Activated CD4-positive, CD25-positive, alpha-beta regulatory T cell treated with anti-CD3 and anti-CD28 coated beads, Interleukin-2, amount 50 U/mL, for 72 hours (primary cell): ENCODE results near the gene IGFBP3.

Experiments
- DNase-seq: peaks from one replicate; pipeline ENCODE4 v3.0.0; 2021

IGFBP3 gene

DNA sequence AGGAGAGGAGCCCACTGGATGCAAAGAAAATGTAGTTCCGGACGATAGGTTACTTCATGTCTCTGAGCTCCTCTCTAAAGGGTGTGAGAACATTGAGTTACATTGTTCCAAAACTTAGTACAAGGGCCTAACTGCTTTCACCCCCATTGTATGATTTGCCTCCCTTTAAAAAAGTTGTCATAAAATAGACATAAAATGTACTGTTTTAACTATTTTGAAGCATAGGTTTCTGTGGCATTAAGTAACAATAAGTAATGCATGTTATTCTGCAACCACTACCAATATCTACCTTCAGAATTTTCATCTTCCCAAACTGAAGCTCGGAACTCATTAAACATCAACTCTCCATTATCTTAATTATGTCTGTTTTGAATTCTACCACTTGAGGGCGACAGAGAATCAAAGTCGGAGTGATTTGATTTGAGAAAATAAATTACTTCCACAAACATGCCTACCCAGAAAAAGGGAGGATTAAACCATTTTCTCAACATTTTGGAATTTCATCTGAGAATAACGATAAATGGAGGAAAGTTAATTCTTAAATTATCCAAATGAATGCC lies 30.1 kb downstream of the IGFBP3 start:
- no peak for DNase-seq

DNA sequence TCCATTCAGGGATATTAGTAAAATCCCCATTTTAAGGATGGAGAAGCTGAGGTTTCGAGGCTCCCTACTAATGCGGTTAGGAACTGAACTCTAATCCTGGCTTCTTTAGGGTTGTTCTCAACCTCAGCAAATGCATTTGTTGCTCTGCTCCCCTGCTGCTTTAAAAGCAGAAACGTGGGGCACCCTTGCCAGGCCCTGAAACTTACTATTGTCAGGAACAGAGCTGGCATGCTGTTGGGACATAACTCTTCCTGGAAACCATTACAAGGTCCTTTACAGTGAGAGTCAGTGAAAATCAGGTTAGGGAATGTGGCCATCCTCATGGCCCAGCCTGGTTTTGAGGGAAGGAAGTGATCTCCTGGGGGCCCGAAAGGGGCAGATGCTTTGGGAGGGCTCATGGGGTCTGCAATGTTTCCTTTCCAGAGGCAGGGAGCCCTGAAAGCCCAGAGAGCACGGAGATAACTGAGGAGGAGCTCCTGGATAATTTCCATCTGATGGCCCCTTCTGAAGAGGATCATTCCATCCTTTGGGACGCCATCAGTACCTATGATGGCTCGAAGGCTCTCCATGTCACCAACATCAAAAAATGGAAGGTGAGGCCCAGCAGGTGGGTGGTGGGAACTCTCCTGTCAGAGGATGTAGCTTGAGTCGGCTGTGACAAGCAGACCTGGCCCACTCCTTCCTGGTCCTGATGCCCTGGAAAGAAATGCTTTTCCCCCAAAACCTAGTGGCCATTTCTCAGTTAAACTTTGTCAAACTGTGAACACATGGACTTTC lies 30.8 kb downstream of the IGFBP3 start:
- DNase-seq = no peak

DNA sequence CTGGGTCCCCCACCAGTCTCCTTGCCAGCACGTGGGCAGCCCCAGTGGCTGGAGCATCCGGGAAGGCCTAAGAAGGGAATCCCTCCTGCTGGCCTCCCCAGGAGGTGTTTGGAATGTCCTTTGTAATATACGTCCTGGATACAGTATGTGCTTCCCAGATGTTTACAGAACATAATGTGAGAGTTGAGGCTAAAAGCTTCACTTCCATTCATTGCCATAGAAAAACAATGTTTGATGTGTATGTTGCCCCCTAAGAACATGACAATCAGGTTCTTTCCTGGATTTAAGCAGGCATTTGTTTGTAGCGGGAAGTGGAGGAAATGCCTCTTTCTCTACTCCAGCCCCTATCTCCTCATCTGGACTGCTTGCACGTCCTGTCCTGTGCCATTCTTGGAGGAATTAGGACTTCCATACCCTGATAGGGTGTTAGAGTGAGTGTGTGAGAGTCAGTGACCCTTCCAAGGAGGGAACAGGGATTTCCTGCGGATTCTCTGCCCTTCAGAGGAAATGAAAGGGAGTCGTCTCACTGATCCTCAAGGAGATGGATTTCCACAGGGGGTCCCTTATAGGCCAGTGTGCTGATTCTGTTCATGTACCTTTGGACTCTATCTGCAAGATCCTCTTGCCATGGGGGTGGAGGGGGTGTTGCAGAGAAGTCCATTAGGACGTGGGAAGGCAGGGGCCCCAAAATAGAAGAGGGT lies 31.6 kb downstream of the IGFBP3 start:
- DNase-seq = no peak

DNA sequence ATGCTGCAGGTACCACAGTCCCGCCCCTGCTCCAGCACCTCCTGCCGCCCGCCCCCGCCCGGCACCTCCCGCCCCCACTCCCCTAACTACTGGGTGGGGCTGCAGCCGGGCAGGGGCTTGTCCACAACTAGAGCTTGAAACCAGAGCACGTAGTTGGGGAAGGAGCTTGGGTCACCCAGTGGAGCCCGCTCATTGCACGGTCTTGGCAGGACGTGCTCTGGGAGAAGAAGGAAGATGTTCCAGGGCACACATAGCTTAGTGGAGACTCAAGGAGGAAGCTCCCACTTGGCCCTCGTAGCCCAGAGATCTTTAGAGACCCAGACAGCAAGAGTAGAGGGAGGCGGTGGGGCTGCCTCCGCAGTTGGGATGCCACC lies 32.1 kb downstream of the IGFBP3 start:
- DNase-seq = no peak

DNA sequence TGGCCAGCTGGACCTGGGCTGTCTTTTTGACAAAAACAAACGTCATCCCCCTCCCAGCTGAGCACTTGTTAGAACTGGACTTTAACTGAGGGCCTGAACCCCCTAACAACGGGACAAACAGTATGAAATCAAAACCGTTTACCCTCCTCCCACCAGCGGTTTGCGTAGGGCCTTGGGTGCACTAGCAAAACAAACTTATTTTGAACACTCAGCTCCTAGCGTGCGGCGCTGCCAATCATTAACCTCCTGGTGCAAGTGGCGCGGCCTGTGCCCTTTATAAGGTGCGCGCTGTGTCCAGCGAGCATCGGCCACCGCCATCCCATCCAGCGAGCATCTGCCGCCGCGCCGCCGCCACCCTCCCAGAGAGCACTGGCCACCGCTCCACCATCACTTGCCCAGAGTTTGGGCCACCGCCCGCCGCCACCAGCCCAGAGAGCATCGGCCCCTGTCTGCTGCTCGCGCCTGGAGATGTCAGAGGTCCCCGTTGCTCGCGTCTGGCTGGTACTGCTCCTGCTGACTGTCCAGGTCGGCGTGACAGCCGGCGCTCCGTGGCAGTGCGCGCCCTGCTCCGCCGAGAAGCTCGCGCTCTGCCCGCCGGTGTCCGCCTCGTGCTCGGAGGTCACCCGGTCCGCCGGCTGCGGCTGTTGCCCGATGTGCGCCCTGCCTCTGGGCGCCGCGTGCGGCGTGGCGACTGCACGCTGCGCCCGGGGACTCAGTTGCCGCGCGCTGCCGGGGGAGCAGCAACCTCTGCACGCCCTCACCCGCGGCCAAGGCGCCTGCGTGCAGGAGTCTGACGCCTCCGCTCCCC lies 32.7 kb downstream of the IGFBP3 start, which contains the start of gene IGFBP1:
Gene IGFBP1, plus strand, starts transcription at position 304 of the 808 bp plus-strand sequence. Its CDS starts 165 bp downstream, at position 469.
- no peak for DNase-seq

DNA sequence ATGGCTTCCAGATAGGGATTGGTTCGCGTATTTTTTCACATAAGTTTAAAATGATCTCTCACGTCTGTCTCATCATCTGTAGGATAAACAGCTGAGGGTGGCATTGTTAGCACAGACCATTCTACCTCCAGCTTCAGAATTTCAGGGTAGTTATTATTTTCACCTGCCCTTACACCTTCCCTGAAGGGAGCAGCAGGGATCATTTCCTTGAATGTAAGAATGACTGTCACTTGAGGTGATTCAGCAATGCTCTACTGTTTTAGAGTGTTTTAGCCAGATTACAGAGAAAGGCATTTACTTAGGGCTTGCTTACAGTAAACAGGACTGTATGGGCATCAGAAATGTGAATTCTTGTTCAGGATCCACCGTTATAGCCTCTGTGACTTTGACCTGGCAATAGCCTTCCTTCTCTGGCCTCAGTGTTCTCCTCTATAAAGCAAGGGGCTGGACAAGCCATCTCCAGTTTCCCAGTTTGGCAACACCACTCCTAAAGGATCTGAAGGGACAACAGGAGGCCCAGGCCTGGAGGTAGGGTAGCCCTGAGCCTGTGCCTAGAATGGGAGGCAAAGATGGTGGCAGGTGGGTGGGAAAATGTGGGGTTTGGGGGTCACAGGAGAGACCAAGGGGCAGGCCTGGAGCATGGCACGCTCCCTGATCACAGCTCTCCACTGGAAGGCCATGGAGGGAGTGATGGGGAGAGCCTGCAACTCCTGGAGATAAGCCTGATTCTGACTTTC lies 34.0 kb downstream of the IGFBP3 start:
- no peak for DNase-seq

DNA sequence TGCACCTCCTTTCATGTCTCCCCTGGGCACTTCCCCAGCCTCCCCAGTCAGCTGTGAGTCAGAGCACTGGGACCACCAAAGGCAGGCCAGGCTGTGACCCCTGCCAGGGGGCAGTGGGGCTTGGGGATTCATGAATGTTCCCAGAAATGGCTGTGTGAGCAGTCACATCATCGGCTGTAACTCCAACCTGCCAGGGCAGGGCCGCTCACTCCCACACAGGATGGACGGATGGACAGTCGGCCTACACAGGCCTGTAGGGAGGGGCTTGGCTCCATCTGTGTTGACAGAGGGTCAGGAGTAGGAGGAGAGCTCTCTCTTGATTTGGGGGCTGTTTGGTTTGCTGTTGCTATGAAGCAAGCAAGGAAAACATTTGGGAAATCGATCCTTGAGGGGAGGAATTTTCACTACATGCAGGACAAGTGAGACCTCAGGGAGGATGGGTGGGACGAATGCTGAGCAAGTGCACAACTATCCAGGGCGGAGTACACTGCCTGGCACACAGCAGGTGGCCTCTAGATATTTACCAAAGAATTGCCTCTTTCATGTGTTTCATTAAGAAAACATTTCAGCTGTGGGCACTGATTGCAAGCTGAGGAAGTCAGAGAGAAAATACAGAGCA lies 35.7 kb downstream of the IGFBP3 start:
- no peak for DNase-seq

DNA sequence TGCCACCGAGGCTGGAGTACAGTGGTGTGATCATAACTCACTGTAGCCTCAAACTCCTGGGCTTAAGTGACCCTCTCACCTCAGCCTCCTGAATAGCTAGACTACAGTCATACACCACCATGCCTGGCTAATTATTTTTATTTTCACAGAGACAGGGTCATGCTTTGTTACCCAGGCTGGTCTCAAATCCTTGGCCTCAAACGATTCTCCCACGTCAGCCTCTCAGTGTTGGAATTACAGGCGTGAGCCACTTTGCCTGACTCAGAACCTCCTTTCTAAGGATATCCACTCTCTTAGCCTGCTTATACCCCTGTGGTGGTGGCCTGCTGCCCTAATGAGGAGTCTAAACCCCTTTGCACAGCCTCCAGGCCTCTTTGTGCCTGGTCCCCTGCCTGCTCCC lies 36.9 kb downstream of the IGFBP3 start:
- no peak for DNase-seq

DNA sequence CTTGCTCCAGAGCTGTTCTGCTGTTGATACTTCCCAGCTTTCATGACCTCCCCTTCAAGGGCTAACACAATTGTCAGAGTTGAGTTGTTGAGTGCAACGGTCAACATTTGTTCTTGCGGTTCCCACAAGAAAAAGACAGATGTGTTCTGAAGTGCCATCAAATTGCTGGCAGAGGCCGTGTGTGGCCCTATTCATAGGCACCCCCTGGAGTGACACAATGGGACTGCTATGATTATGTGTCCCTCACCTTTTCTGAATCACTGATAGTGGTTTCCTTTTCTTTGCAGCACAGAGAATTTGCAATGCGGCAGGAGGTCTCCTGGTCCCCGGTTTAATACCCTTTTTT lies 38.6 kb downstream of the IGFBP3 start:
- DNase-seq = no peak

DNA sequence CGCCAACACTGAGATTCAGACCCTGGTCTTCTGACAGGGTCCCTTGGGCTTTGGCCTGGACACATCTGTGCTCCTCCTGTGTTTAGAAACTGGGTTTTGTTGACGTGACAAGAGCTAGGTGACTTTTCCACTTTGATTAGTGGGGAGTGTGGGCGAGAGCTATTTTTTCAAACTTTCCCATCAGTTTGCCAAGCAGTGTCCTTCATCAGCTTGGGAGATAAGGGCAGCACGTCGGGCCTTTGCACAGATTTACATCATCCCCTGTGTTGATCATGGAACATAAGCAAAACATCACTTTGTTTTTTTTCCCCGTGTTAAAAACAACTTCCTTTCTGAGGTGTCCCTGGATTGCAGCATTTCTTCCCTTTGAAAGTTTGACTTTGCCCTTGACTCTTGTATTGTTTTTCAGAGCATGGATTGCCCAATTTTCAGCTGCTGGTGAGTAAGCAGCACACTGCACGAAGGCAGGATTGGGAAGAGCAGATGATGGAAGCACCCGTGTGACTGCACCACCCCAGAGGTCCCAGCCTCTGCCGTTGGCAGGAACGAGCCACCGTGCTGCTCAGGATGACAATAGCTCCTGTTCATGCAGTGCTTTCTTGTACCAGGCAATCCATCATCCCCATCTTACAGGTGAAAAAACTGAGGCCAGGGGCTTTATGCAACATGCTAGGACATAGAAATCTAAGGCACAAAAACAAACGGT lies 39.2 kb downstream of the IGFBP3 start:
- DNase-seq = no peak

DNA sequence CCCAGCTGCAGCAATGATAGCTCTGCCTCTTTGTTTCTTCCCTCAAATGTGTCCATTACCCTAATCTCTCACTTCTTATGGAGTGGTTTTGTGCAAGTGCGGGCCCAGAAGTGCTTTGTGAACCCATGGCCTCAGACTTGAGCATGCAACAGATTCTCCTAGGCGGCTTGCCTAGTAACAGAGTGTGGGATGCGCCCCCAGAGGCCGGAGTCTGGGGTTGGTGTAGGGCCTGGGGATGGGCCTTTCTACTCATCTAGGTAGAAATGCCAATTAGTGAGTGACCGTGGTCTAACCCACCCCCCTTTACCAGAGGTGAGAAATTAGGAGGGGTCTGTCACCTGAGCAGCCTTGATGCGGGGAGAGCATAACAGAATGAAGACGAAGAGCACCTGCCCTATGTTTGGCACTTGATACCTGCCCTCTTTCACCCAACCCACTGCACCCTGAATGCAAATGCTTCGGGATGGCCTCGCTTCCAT lies 39.8 kb downstream of the IGFBP3 start:
- DNase-seq = no peak

DNA sequence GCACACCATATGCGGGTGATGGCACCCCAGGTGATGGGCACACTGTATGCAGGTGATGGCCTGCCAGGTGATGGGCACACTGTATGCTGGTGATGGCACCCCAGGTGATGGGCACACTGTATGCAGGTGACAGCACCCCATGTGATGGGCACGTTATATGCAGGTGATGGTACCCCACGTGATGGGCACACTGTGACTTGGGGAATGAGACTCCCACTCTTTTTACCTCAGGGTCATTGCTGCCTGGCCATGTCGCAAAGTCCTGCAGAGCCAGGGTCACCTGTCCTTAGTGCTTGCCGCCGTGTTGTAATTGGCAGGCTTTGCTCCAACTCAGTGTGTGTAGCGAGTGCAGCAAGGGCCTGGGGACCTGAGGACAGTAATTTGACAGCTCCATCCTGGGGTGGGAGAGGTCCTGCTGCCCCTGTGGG lies 40.6 kb downstream of the IGFBP3 start:
- no peak for DNase-seq

DNA sequence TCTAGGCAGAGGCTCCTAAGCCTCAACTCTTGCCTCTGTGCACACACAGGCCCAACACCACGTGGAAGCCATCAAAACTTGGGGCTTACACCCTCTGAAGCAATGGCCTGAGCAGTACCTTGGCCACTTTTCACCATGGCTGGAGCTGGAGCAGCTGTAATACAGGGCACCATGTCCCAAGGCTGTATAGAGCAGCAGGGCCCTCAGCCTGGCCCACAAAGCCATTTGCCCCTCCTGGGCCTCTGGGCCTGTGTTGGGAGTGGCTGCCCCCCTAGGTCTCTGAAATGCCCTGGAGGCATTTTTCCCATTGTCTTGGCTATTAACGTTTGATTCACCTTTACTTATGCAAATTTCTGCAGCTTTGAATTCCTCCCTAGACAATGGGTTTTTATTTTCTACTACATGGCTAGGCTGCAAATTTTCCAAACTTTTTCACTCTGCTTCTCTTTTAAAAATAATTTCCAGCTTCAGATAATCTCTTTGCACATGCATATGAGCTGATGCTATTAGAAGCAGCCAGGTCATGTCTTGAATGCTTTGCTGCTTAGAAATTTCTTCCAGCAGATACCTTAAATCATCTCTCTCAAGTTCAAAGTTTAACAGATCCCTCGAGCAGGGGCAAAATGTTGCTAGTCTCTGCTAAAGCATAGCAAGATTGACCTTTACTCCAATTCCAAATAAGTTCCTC lies 42.5 kb downstream of the IGFBP3 start:
- DNase-seq = no peak

DNA sequence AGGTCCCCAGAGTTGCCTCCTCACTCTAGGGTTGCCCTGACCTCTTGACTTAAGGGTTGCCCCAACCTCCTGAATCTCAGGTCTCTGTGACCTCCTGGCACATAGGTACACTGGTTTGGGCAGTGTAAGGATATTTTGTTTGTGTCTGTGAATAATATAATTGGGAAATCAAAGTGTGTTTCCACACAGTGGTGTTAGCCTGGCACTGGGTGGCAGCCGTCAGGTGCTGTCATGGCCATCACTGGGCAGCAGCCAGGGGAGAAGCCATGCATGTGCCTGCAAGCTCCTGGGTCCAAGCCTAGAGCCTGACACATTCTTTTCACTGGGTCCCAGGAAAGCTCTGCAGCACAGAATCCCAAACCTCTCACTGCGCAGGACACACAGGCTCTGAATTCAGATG lies 44.6 kb downstream of the IGFBP3 start:
- no peak for DNase-seq

DNA sequence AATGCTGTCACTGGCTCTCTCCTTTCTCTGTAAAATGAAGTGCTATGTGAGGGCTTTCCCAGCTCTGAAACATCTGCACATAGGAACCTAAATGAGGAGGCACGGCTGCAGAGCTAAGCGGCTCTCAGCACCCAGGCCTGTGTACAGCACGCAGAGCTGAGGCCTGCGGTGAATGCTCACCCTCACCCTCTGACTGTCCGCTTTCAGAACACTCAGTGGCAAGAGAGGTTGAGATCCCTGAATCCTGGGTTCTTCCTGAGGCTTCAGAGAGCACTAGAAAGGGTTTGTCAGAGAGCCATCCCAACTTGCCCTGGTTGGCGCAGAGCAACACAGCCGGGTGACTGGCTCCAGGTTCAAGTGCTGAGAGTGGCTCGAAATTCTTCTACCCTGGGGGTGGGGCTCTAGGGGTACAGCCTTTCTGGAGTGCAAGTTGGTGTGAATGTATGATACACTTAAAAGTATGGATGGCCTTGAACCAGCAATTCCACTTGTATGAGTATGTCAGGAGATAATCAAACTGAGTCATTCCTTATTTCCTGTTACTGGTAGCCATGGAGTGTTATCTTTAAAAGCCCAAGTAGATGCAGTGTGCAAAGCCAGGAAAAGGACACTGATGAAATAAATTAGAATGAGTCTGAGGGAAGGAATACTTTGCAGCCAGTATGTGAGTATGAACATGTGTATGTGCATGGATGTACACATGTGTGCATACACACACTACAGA lies 46.5 kb downstream of the IGFBP3 start:
- DNase-seq = no peak

DNA sequence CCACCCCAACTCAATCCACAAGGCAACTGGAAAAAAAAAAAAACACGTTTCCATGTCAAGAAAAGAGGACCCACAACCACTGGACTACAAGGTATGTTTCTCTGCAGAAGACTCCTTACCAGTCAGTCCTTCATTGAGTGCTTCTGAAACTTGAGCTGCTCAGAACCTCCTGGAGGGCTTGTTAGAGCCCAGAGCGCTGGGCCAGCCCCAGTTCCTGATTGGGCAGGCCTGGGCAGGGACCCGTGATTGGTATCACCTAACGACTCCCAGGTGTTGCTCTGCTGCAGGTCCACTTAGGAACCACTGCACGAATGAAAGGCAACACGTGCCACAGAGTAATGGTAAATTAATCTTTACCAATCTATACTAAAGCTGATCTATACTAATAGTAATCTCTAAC lies 47.7 kb downstream of the IGFBP3 start:
- no peak for DNase-seq

DNA sequence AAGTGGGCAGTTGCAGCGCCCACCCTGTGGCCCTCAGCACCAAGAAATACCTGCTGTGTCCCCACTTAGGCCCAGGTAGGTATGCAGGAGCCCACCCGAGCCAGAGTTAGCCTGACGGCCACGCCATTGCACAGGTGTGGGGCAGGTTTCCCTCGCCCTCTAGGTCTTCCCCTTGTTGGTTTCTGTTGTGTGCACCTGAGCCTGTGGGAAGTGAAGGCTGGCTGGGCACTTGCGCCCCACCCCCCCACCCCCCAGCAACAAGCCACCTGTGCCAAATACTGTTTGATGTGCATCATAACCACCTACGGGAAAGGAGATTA lies 48.1 kb downstream of the IGFBP3 start, which contains the start of gene CCDC201:
Gene CCDC201, minus strand, starts transcription at position 48 of the 320 bp plus-strand sequence. CDS start 75 bp downstream, outside the sequence.
- no peak for DNase-seq

DNA sequence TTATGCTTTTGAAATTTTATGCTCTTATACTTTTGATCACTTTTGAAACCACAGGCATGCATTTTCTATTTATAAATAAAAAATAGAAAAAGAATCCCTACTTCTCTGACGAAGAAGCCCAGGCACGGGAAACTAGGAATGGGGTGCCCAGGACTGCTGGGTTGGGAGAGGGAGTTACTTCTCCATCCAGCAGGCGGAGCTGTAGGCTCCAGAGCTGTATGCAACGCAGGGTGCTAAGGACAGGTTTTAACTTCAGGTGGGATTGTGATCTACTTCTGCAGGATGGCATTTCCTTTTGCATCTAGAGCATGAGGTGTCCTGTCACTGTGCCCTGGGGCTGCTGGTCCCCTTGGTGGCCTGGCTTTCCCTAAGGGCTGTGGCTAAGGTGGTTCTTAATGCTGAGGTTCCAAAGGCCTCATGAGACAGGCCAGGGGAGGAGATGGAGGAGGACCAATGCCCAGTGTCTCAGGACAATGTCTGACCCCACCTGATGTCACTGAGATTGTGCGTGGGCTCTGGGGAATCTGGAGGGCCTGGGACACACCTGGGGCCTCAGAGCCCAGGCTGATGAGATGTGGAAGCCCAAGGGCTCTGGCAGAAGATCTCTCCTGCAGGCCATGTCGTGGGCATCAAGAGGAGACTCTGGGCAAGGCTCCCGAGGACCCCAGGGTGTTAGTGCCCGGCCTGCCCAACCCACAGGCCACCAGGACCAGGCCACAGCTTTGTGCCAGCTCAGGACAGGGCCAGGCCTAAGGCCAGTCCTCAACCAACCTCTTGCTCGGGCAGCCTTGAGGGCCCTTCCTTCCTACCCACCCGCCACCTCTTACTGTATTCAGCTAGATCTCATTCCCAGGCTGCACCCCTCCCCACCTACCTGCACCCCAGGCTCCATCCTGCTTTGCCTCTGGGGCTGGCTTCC lies 48.7 kb downstream of the IGFBP3 start:
- DNase-seq = no peak

DNA sequence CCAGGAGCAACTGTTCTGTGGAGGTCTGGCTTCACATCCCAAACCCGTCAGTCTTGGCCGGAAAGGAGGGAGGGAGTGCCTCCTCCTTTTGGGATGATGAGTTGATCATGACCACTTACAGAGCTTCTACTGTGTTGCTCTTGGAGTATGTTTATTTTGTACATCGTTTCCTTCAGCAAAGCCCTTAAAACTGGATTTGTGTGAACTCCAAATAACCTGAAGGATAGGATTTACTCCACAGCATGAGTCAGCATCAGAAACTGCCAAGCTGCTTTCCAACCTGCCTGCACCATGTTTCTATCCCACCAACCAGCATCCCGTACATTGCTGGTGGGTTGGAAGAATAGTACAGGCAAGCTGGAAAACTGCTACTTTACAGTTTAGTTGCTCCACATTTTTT lies 51.6 kb downstream of the IGFBP3 start:
- no peak for DNase-seq
